SK-N-SH treated with all-trans-retinoic acid at 6 μM for 48 hours (cell line): ENCODE results near the gene PFKP.

Experiments
- ARNTL ChIP-seq: fragments of 450-650 bp; formaldehyde crosslinking; IDR thresholded peaks from 2 replicates; pipeline ENCODE4 v1.5.0; 2020; ENCODE audit warnings: low read depth, mild to moderate bottlenecking, moderate library complexity, borderline replicate concordance
- TOX ChIP-seq: fragments of 250-450 bp; sonication (Bioruptor Pico); IDR thresholded peaks from 2 replicates; pipeline ENCODE4 v1.8.0; 2021; ENCODE audit warnings: mild to moderate bottlenecking, moderate library complexity, borderline replicate concordance
- ZFP3 ChIP-seq: fragments of 250-450 bp; sonication (Bioruptor Pico); IDR thresholded peaks from 2 replicates; pipeline ENCODE4 v1.5.0; 2020; ENCODE audit warnings: mild to moderate bottlenecking, moderate library complexity
- ZFP30 ChIP-seq: fragments of 450-650 bp; formaldehyde crosslinking; IDR thresholded peaks from 2 replicates; pipeline ENCODE4 v1.5.0; 2022; ENCODE audit warnings: mild to moderate bottlenecking, moderate library complexity
- ZNF565 ChIP-seq: fragments of 450-650 bp; formaldehyde crosslinking; conservative IDR thresholded peaks from 2 replicates; pipeline ENCODE4 v1.5.0; 2020; ENCODE audit warnings: low read depth, mild to moderate bottlenecking, moderate library complexity
- ZNF8 ChIP-seq: fragments of 450-650 bp; formaldehyde crosslinking; IDR thresholded peaks from 2 replicates; pipeline ENCODE4 v1.5.0; 2020; ENCODE audit warnings: mild to moderate bottlenecking, moderate library complexity
- TF ChIP-seq, protein P1 (sequence below): fragments of 250-450 bp; sonication (Bioruptor Pico); IDR thresholded peaks from 2 replicates; pipeline ENCODE4 v1.8.0; 2020; ENCODE audit warnings: mild to moderate bottlenecking, moderate library complexity, borderline replicate concordance

DNA sequence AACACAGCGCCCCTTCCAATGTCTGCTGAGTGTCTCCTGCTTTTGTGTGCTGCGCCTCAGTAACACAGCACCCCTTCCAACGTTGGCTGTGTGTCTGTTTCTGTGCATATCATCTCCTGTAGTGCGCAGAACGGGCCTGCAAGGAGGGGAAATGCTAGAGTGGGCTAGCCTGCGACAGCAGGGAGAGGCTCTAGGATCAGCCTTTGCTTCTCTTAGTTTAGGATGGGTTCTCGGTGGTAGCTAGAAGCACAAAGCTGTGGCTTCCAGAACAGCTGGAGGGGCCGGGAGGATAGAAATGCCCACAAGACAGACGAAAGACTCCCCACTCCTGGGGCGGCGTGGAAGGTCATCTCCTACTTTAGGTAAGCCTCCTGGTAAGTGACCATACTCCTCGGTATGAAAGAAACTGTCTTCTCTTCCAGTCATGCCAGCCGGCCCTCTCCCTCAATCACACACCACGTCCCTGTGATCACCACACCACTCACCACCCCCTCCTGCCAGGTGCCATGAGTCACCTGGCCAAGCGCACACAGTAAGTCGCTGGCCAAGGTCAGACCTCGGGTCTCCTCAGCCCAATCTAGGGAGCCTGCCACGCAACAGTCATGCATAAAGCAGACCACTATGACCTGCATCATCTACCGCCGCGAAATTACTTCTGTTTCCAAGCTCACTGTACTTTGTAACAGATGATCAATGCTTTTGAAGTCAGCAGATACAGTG lies 100.4 kb downstream of the PFKP start:
- TF ChIP-seq ARNTL (CRISPR knock-in tag) = no peak
- TF ChIP-seq ZNF8 (CRISPR knock-in tag) = no peak
- no peak for TF ChIP-seq TOX
- no peak for TF ChIP-seq ZFP30 (CRISPR knock-in tag)
- TF ChIP-seq, protein P1, sequence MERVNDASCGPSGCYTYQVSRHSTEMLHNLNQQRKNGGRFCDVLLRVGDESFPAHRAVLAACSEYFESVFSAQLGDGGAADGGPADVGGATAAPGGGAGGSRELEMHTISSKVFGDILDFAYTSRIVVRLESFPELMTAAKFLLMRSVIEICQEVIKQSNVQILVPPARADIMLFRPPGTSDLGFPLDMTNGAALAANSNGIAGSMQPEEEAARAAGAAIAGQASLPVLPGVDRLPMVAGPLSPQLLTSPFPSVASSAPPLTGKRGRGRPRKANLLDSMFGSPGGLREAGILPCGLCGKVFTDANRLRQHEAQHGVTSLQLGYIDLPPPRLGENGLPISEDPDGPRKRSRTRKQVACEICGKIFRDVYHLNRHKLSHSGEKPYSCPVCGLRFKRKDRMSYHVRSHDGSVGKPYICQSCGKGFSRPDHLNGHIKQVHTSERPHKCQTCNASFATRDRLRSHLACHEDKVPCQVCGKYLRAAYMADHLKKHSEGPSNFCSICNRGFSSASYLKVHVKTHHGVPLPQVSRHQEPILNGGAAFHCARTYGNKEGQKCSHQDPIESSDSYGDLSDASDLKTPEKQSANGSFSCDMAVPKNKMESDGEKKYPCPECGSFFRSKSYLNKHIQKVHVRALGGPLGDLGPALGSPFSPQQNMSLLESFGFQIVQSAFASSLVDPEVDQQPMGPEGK (CRISPR knock-in tag) = no peak
- TF ChIP-seq ZNF565 (CRISPR knock-in tag) = no peak
- TF ChIP-seq ZFP3 = no peak
